Subcutaneous adipose tissue (tissue), 1 donor: ENCODE results near the gene CCR5AS.

Experiments
- CTCF ChIP-seq: fragments of 450-650 bp; IDR thresholded peaks from one replicate; pipeline ENCODE4 v1.5.1; 2016; ENCODE audit warnings: low read depth, mild to moderate bottlenecking, control low read depth, antibody characterized with exemption, moderate library complexity

Gene CCR5AS

GRCh38 chr3:46406788-46407611 lies at the start of gene CCR5AS, which contains the start of gene CCRL2:
CCR5AS (minus strand) TSS chr3:46407066.
CCRL2 (plus strand) TSS chr3:46407259; CDS start chr3:46408080, 821 bp downstream.
- no peak for TF ChIP-seq CTCF

- no peak for TF ChIP-seq CTCF
These were observed 49.3 kb upstream of the CCR5AS start for GRCh38 chr3:46456118-46456517.

GRCh38 chr3:46455231-46456115 lies 48.6 kb upstream of the CCR5AS start:
- no peak for TF ChIP-seq CTCF

GRCh38 chr3:46454606-46455005 lies 47.7 kb upstream of the CCR5AS start:
- no peak for TF ChIP-seq CTCF

- no peak for TF ChIP-seq CTCF
These were observed 47.3 kb upstream of the CCR5AS start for GRCh38 chr3:46454209-46454595.

- TF ChIP-seq CTCF = no peak
These were observed 46.8 kb upstream of the CCR5AS start for GRCh38 chr3:46453526-46454208.
